Left ventricle myocardium inferior (tissue), 1 donor: ENCODE measurements around the gene MFSD12. TPM values are rescaled to one million over a fixed set of nuclear protein-coding genes. Genes with fewer than 3 reads are reported as not detected.
"Not testable (repeated sequence)": the region's sequence is repeated elsewhere in the genome, so short reads cannot be mapped to it uniquely, and the experiment has no call there.

ENCODE experiments used
- DNase-seq: peaks from one replicate; pipeline ENCODE4 v3.0.0-alpha.2; 2020
- H3K27ac ChIP-seq: fragments of 200-600 bp; replicated peaks from 2 replicates; pipeline ENCODE4 v1.8.0; 2021
- H3K27me3 ChIP-seq: fragments of 200-600 bp; 2 replicates; pipeline ENCODE4 v1.8.0; 2021; ENCODE audit warnings: low read depth
- H3K36me3 ChIP-seq: fragments of 200-600 bp; 2 replicates; pipeline ENCODE4 v1.8.0; 2021
- H3K4me1 ChIP-seq: fragments of 200-600 bp; 2 replicates; pipeline ENCODE4 v1.8.0; 2021
- H3K4me3 ChIP-seq: fragments of 200-600 bp; 2 replicates; pipeline ENCODE4 v1.8.0; 2021; ENCODE audit warnings: mild to moderate bottlenecking, moderate library complexity
- H3K9me3 ChIP-seq: fragments of 200-600 bp; replicated peaks from 2 replicates; pipeline ENCODE4 v1.8.0; 2021
- CTCF ChIP-seq: fragments of 200-600 bp; IDR thresholded peaks from 2 replicates; pipeline ENCODE4 v1.8.0; 2021; ENCODE audit warnings: antibody characterized with exemption, mild to moderate bottlenecking, borderline replicate concordance
- intact Hi-C: fragments of 100-400 bp; cut with micrococcal nuclease; formaldehyde crosslinking; loops from one replicate; pipeline ENCODE4 v1.11.0; 2022
- total RNA-seq: library from RNA; stranded (reverse); fragmentation: NEBNext Ultra II Directional; extraction: Animal tissue kit (Norgen Biotek cat#: 25700); gene quantifications from one replicate; pipeline ENCODE4 v1.2.1, GENCODE V29; 2021
- donor health status: DM: no; HTN: yes; CAD: no; lungs with severe emphysema.

Gene MFSD12
- total RNA-seq, 1 donor from 2014 or later = 23.5 TPM

GRCh38 chr19:3533033-3533432, 24.4 kb downstream of the MFSD12 start:
- Histone ChIP-seq H3K36me3 (peaks cover 63% of the 10 kb centered on the region), H3K4me1 (peaks cover 8% of the 10 kb centered on the region), H3K27ac (no peak overlapping the region), H3K9me3 (no peaks in the 10 kb centered on the region), H3K27me3 (no peaks in the 10 kb centered on the region), H3K4me3 (no peak overlapping the region)
- no peak for DNase-seq
- intact Hi-C loops = no loop called here
- TF ChIP-seq CTCF = no peak

- peaks cover 71% of the 10 kb centered on the region for H3K36me3 ChIP-seq
- no peak for TF ChIP-seq CTCF
- peaks cover 8% of the 10 kb centered on the region for H3K4me1 ChIP-seq
- H3K9me3 ChIP-seq = no peaks in the 10 kb centered on the region
- intact Hi-C loops = no loop called here
- no peak for DNase-seq
- H3K27me3 ChIP-seq = no peaks in the 10 kb centered on the region
- no peak overlapping the region for H3K27ac ChIP-seq
- H3K4me3 ChIP-seq = no peak overlapping the region
These were observed 25.1 kb downstream of the MFSD12 start for GRCh38 chr19:3532154-3532786.

GRCh38 chr19:3531716-3532115, 25.7 kb downstream of the MFSD12 start:
- H3K9me3 ChIP-seq = no peaks in the 10 kb centered on the region
- no peak overlapping the region for H3K27ac ChIP-seq
- no peak overlapping the region for H3K4me3 ChIP-seq
- peaks cover 77% of the 10 kb centered on the region for H3K36me3 ChIP-seq
- H3K4me1 ChIP-seq = peaks cover 2% of the 10 kb centered on the region
- TF ChIP-seq CTCF = no peak
- H3K27me3 ChIP-seq = no peaks in the 10 kb centered on the region
- intact Hi-C loops = no loop called here
- DNase-seq = no peak

GRCh38 chr19:3530389-3530788, 27.0 kb downstream of the MFSD12 start:
- DNase-seq = no peak

GRCh38 chr19:3529299-3529698, 28.1 kb downstream of the MFSD12 start:
- H3K4me1 ChIP-seq, H3K27ac ChIP-seq, DNase-seq, intact Hi-C loops, H3K27me3 ChIP-seq, H3K9me3 ChIP-seq, H3K4me3 ChIP-seq: not testable (repeated sequence)
- H3K36me3 ChIP-seq = peaks cover 74% of the 10 kb centered on the region

More at GRCh38 chr19:3530389-3530788, 27.0 kb downstream of the MFSD12 start:
- TF ChIP-seq CTCF = no peak
- Histone ChIP-seq H3K9me3 (no peaks in the 10 kb centered on the region), H3K4me1 (no peaks in the 10 kb centered on the region), H3K36me3 (peaks cover 76% of the 10 kb centered on the region), H3K27ac (no peak overlapping the region), H3K4me3 (no peak overlapping the region), H3K27me3 (no peaks in the 10 kb centered on the region)
- intact Hi-C loops = no loop called here

- H3K27me3 ChIP-seq = no peaks in the 10 kb centered on the region
- no peak for TF ChIP-seq CTCF
- H3K9me3 ChIP-seq = no peaks in the 10 kb centered on the region
- DNase-seq = no peak
- intact Hi-C loops = no loop called here
- H3K4me3 ChIP-seq = no peak overlapping the region
- no peak overlapping the region for H3K27ac ChIP-seq
- peaks cover 75% of the 10 kb centered on the region for H3K36me3 ChIP-seq
- H3K4me1 ChIP-seq = no peaks in the 10 kb centered on the region
These were observed 28.7 kb downstream of the MFSD12 start for GRCh38 chr19:3528539-3529211.
